ENCODE data around the gene TLE1. TPM values are rescaled to one million over a fixed set of nuclear protein-coding genes. Genes with fewer than 3 reads are reported as not detected.

TLE1 gene
- total RNA-seq, 1 experiment from 2014 or later, result 79.3 TPM

DNA sequence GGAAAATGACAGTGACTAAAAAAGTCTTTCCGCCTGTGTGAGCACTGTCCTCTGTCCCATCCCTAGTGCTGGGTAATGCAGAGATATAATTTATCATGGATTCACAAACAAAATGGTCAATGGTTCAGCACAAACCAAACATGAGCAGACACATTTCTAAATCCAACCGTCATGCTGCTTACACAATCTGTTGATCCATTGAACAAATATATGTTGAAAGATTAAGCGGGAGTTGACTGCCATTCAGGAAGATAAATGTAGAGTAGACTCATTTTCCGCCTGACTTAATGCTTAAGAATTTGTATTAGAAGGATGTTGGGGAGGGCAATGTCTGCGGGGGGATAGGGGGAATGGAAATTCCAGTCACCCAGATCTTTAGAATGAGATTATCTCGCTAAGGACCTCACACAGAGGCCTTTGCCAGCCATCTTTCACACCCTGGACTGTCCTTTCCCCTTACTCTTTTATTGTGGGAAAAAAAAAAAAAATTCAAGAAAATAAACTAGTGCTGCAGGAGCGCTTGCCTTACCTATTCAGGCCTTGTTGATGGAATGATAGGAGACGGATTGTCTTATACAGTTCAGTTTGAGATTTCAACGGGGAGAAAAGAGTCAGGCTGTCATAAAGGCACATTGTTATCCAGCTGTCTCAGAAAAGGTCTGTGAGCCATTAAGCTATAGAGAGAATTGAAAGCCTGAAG lies 153.7 kb downstream of the TLE1 start:
- H3K79me1 ChIP-seq (ENCODE audit: insufficient read depth, low read depth, low read length, poor library complexity, severe bottlenecking), result no peaks in the 10 kb centered on the region
- no peak for DNase-seq
- no peak overlapping the region for H2AK5ac ChIP-seq (ENCODE audit: insufficient read length, low read length)
- no peaks in the 10 kb centered on the region for H3K27me3 ChIP-seq (ENCODE audit: insufficient read depth, low read length)
- H3K79me2 ChIP-seq (ENCODE audit: insufficient read depth, low read length), result no peaks in the 10 kb centered on the region
- no peak overlapping the region for H4K5ac ChIP-seq (ENCODE audit: insufficient read length, low read depth, low read length)
- H4K91ac ChIP-seq (ENCODE audit: insufficient read length, low read depth, low read length), result no peak overlapping the region
- H3K23me2 ChIP-seq (ENCODE audit: insufficient read length, low read depth, low read length, poor library complexity, severe bottlenecking), result no peaks in the 10 kb centered on the region
- no peak overlapping the region for H3K23ac ChIP-seq (ENCODE audit: insufficient read length, low read depth, low read length)
- no peaks in the 10 kb centered on the region for H3K27me3 Mint-ChIP-seq (ENCODE audit: low read depth)
- H4K8ac ChIP-seq (replicated peaks; ENCODE audit: insufficient read length, low read depth, low read length), result no peak overlapping the region
- no peak overlapping the region for H3K9ac ChIP-seq (ENCODE audit: extremely low read depth, insufficient read length, low read length)
- H2BK20ac ChIP-seq (ENCODE audit: low read depth, low read length, poor library complexity, severe bottlenecking), result no peak overlapping the region
- no peak overlapping the region for H3K14ac ChIP-seq (ENCODE audit: insufficient read depth, low read length)
- no peak overlapping the region for H3K18ac ChIP-seq (ENCODE audit: insufficient read length, low read depth, low read length)
- no peaks in the 10 kb centered on the region for H4K20me1 ChIP-seq (ENCODE audit: control insufficient read depth, insufficient read depth, insufficient read length)
- no peak overlapping the region for H2BK15ac ChIP-seq (ENCODE audit: low read depth, low read length)
- no peak overlapping the region for H3K4ac ChIP-seq (ENCODE audit: low read depth, low read length)
- H2BK12ac ChIP-seq (ENCODE audit: insufficient read length, low read depth, low read length), result no peak overlapping the region
- no peak overlapping the region for H3K4me3 Mint-ChIP-seq
- H3K4me1 ChIP-seq (ENCODE audit: insufficient read depth, low read length), result no peaks in the 10 kb centered on the region
- TF ChIP-seq, protein P1, sequence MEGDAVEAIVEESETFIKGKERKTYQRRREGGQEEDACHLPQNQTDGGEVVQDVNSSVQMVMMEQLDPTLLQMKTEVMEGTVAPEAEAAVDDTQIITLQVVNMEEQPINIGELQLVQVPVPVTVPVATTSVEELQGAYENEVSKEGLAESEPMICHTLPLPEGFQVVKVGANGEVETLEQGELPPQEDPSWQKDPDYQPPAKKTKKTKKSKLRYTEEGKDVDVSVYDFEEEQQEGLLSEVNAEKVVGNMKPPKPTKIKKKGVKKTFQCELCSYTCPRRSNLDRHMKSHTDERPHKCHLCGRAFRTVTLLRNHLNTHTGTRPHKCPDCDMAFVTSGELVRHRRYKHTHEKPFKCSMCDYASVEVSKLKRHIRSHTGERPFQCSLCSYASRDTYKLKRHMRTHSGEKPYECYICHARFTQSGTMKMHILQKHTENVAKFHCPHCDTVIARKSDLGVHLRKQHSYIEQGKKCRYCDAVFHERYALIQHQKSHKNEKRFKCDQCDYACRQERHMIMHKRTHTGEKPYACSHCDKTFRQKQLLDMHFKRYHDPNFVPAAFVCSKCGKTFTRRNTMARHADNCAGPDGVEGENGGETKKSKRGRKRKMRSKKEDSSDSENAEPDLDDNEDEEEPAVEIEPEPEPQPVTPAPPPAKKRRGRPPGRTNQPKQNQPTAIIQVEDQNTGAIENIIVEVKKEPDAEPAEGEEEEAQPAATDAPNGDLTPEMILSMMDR (conservative IDR thresholded peaks at IDR 0.05), result no peak
- no peak overlapping the region for H2AFZ ChIP-seq (ENCODE audit: low read length)
- H3K9me3 Mint-ChIP-seq, result no peaks in the 10 kb centered on the region
- H3K27ac ChIP-seq (ENCODE audit: insufficient read length, low read depth, low read length), result no peak overlapping the region
- no CpG with 5 or more reads among the region's 9 CpGs for WGBS (ENCODE audit: extremely low coverage, insufficient read length, low lambda C conversion rate)
- no peak overlapping the region for H3K4me2 ChIP-seq (ENCODE audit: insufficient read depth, insufficient read length, low read length)
- no peak overlapping the region for H3T11ph ChIP-seq (ENCODE audit: low read length)
- no peak overlapping the region for H3K27ac Mint-ChIP-seq
- H2BK5ac ChIP-seq (ENCODE audit: insufficient read length, low read length), result no peak overlapping the region
- no peak overlapping the region for H3K56ac ChIP-seq (ENCODE audit: insufficient read length, low read depth, low read length)
- H2BK120ac ChIP-seq (ENCODE audit: low read depth, low read length, poor library complexity, severe bottlenecking), result no peak overlapping the region
- peaks cover 13 to 14% of the 10 kb centered on the region in 2 experiments for H3K4me1 Mint-ChIP-seq
- no peaks in the 10 kb centered on the region for H3K9me3 ChIP-seq (ENCODE audit: control insufficient read depth, low read depth, low read length)
- no peaks in the 10 kb centered on the region for H3K36me3 Mint-ChIP-seq (ENCODE audit: insufficient read depth in 1 of 3, low read depth in 3 of 3)
